HG03097 (cell line): ENCODE results near the gene GDI1.

ENCODE experiments used
- ATAC-seq: cut with Tn5 transposase; IDR thresholded peaks from one replicate; pipeline ENCODE4 v1.9.1; 2021; ENCODE audit not compliant: unreplicated experiment, low FRiP score

Gene GDI1

GRCh38 chrX:154477891-154478477 is 41.0 kb downstream of the GDI1 start:
- ATAC-seq: no peak

GRCh38 chrX:154478728-154479622 is 42.0 kb downstream of the GDI1 start, which contains the start of gene LAGE3:
LAGE3 (minus strand) TSS chrX:154479281; CDS start chrX:154478915, 366 bp downstream.
- peak; percentile 72 for ATAC-seq

GRCh38 chrX:154481195-154481594 is 44.2 kb downstream of the GDI1 start:
- no peak for ATAC-seq

DNA sequence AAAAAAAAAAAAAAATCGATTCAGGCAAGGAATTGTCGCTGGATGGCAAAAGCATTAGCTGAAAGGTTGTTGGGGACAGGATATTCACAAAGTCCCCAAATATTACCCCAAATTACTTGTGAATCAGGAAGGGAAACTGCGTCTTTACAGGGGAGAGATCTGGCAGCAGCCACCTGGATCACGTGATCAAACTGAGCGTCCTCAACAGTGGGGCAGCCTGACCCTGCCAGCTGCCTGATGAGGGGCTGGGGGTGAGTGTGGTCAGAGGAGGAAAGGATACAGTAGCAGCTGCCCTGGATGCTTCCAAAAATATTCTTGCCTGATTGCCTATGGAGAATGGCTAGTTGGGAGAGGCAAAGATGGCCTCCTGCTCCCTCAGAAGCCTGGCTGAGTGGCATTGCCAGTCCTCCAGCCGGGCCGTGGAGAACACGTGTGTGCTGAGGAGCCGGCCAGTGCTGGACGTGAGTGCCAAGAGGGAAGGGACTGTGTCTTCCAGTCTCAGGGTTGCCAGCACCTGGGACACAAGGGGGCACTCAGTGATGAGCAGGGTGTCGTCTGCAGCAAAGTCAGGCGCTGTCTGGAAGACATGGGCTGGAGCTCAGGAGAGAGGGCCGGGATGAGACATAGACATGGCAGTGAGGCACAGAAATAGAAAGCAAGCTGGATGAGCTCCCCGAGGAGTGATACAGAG is 45.1 kb downstream of the GDI1 start:
- ATAC-seq: no peak

DNA sequence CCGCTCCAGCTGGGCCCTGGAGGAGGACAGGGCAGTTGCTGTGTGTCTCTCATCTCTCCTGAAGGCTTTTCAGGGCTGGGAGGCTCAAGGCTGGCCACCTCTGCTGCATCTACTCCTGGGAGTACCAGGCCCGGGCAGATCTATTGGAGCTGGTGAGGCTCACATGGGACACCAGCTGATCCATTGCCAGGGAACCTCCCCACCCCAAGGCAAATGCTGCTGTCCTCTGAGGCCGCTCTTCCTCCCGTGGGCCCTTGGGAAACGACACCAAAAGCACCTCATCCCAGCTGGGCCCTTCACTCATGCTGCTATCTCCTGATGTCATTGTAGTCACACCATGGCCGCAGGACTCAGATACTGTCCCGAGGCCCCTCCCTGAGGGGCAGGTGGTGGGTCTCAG is 45.8 kb downstream of the GDI1 start:
- ATAC-seq: no peak

GRCh38 chrX:154483325-154483724 is 46.4 kb downstream of the GDI1 start:
- ATAC-seq: no peak

- ATAC-seq: no peak
These were observed 47.5 kb downstream of the GDI1 start for GRCh38 chrX:154484255-154485149.

- ATAC-seq: no peak
These were observed 48.4 kb downstream of the GDI1 start for GRCh38 chrX:154485150-154486051.

DNA sequence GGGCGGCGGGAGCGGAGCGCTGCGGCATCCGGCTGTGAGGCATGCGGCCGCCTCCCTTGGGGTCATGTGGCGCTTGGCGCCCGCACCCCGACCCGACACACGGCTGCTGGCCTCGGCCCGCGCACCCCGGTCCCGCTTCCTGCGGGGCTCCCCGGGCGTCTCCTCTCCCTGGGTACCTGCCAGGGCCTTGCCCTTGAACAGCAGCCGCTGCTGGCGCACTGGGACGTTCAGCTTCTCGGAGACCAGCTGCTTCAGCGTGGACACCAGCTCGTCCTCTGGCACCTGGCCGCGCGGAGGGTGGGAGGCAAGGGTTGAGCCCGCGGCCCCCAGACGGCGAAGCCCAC is 49.1 kb downstream of the GDI1 start:
- ATAC-seq: no peak

GRCh38 chrX:154486396-154487207 is 49.6 kb downstream of the GDI1 start, which contains the start of gene UBL4A:
UBL4A (minus strand) TSS chrX:154486615; CDS start chrX:154486584, 31 bp downstream.
- ATAC-seq: no peak

- no peak for ATAC-seq
These were observed 50.8 kb downstream of the GDI1 start for GRCh38 chrX:154487518-154488290.

DNA sequence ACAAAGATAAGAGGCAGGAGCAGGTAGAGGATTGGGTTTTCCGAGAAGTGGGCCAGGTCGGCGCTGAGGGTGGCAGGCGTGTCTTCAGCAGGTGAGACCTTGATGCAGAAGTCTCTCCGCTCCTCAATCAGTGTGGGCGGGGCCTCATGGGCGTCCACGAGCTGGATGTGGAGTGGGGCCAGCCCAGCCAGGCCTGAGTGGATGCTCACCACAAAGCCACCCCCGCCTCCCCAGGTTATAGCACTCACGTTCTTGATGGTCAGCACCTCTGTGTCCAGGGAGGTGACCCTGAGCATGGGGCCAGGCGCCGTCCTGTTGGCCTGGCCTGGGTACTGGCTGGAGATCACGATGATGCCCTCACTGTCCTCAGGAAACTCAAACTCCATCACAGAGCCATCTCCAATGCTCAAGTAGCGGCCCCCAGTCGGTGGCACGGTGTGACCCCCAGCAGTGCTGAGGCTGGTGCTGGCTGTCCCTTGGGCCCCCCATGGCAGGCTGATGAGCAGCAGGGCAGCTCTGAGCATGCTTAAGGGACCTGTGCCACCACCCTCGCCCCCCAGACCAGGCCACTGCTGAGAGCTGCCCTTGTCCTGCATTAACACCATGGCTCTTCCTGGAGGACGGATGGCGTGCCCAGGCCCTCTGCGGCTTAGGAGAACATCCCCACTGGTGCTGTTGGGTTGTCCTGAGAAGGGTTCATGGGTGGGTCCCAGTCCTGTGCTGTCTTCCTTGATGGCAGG is 51.6 kb downstream of the GDI1 start:
- ATAC-seq: no peak

- ATAC-seq: no peak
These were observed 52.2 kb downstream of the GDI1 start for GRCh38 chrX:154489182-154489581.

DNA sequence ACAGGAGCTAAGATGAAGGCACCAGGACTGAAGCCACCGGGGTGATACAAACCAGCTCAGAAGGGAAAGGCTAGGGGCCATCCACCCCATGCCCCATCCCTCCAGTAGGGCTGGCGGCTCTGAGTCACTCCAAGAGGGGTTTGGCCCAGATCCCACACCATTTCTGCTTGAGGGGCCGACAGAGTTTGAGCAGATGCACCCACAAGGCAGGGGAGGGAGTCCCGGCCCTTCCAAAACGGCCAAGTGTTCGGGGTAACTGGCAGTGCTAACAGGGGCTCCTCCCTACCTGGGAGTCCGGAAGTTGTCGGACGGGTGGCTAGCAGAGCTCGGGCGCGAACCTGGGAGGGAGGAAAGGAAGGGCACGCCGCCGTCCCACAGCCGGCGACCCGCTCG is 53.1 kb downstream of the GDI1 start:
- ATAC-seq: no peak

DNA sequence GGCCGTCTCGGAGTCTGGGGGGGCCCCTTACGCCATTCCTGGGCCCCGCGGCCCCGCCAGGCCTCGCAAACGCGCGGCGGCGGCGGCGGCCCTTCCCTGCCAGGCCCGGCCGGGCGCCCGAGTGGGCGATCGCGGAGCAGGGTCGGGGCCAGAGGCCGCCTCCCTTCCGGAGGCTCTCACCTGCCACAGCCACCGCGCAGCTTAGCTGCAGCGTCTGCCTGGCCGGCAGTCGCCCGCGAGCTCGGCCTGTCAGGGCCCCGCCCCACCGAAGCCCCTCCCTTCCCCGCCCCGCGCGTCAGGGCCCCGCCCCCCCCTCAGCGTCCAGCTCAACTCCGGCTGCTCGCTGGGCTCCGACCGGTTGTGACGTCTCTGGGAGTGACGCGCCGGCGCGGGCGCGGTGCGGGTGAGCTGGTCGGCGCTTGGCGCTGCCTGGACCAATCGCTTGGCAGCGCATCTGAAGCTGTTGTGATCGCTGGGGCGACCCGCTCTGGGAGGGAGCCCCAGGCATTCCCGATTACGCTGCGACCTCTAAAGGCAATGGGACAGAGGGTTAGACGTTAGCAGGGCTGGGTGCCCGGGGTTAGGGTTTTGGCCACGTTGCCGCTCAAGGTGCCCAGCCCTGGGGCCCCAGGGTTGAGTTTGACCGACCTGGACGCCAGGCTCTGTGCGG is 53.6 kb downstream of the GDI1 start, which contains the start of gene SLC10A3:
Gene SLC10A3, minus strand, starts transcription at position 216 of the 670 bp plus-strand sequence. CDS start 1,689 bp downstream, outside the sequence.
- peak; percentile 65 for ATAC-seq
